HFF-Myc (cell line): Measurements from ENCODE around the gene CUL3.
"Not testable (repeated sequence)": the region's sequence is repeated elsewhere in the genome, so short reads cannot be mapped to it uniquely, and the experiment has no call there.

Experiments
- DNase-seq: peaks from one replicate; pipeline ENCODE4 v3.0.0-alpha.2; 2011; ENCODE audit warnings: low read depth; ENCODE audit errors: extremely low read depth
- H3K4me3 ChIP-seq: replicated peaks from 2 replicates; pipeline ENCODE4 v1.5.1; 2011; ENCODE audit warnings: low read depth, mild to moderate bottlenecking, control low read depth, low read length
- TF ChIP-seq, protein P1 (sequence below): IDR thresholded peaks from 2 replicates; pipeline ENCODE4 v1.5.1; 2012; ENCODE audit warnings: mild to moderate bottlenecking, low read depth, low read length, control low read depth; ENCODE audit errors: missing control alignments

Gene CUL3

DNA sequence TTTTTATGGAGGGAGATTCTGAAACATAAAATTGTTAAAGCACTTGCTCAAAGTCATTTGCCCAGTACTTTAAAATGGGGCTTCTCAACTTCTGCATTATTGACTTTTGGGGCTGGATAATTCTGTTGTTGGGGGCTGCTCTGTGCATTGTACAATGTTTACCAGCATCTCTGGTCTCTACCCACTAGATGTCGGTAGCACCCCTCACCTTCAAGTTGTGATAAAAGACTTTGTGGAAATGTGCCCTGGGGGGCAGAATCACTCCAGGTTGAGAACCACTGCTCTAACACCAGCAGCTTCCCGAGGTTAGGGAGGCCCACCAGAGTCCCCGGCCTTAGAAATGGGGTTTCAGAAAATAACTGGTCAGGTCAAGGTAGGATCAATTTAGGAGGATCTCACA is 26.8 kb upstream of the CUL3 start:
- no peak for DNase-seq
- TF ChIP-seq, protein P1, sequence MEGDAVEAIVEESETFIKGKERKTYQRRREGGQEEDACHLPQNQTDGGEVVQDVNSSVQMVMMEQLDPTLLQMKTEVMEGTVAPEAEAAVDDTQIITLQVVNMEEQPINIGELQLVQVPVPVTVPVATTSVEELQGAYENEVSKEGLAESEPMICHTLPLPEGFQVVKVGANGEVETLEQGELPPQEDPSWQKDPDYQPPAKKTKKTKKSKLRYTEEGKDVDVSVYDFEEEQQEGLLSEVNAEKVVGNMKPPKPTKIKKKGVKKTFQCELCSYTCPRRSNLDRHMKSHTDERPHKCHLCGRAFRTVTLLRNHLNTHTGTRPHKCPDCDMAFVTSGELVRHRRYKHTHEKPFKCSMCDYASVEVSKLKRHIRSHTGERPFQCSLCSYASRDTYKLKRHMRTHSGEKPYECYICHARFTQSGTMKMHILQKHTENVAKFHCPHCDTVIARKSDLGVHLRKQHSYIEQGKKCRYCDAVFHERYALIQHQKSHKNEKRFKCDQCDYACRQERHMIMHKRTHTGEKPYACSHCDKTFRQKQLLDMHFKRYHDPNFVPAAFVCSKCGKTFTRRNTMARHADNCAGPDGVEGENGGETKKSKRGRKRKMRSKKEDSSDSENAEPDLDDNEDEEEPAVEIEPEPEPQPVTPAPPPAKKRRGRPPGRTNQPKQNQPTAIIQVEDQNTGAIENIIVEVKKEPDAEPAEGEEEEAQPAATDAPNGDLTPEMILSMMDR, result no peak
- H3K4me3 ChIP-seq, result no peak overlapping the region

DNA sequence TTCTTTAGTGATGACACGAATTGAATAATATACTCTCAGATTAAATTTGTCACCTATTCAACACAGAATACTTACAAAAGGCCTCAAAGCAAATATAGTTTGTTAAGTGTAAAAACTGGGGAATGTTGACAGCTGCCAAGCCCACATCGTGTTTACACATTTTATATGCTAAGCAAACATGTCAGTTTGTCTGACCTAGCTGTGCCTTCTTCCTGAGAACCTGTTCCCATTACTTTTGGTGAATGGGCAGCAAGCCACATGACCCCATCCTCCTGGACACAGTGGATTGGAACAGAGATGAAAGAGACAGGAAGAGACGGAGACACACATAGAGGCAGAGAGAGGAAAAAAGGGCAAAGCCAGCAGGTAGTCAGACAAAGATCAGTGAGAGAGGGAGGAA is 22.9 kb upstream of the CUL3 start:
- no peak for DNase-seq
- TF ChIP-seq, protein P1, result no peak
- H3K4me3 ChIP-seq, result no peak overlapping the region

GRCh38 chr2:224603746-224604500 is 18.8 kb upstream of the CUL3 start:
- not testable (repeated sequence) for DNase-seq, H3K4me3 ChIP-seq

GRCh38 chr2:224602778-224603375 is 17.7 kb upstream of the CUL3 start:
- DNase-seq, H3K4me3 ChIP-seq: not testable (repeated sequence)

- TF ChIP-seq, protein P1, result no peak
- no peak for DNase-seq
- H3K4me3 ChIP-seq, result no peak overlapping the region
Observed at GRCh38 chr2:224601923-224602322, 16.8 kb upstream of the CUL3 start.

- DNase-seq, result no peak
- TF ChIP-seq, protein P1, result no peak
- no peak overlapping the region for H3K4me3 ChIP-seq
Observed at GRCh38 chr2:224598678-224599077, 13.5 kb upstream of the CUL3 start.

DNA sequence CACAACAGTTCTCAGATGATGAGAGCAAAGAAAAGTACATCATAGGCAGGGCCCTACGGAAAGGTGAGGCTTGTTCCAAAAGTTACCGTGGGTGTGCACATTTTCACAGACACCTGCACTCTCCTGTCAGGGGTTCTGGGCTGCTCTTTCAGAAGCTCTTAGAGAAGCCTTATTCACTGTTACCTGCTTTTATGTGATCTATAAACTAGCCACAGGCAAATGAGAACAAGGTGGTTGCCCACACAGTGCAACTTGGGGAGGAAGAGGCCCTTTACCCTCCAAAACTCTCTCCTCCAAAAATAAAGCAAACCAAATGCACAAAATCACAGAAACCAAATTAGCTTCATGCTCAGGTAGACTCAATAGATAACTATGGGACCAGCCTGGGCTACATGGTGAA is 11.1 kb upstream of the CUL3 start:
- TF ChIP-seq, protein P1, result no peak
- DNase-seq, result no peak
- no peak overlapping the region for H3K4me3 ChIP-seq

GRCh38 chr2:224595518-224595917 is 10.4 kb upstream of the CUL3 start:
- TF ChIP-seq, protein P1, result no peak
- no peak for DNase-seq

More at GRCh38 chr2:224595518-224595917, 10.4 kb upstream of the CUL3 start:
- H3K4me3 ChIP-seq, result no peak overlapping the region
